Measurements from ENCODE around the gene BACH1. TPM values are rescaled to one million over a fixed set of nuclear protein-coding genes. Genes with fewer than 3 reads are reported as not detected.

The BACH1 gene
- total and polyA plus RNA-seq, 2 of the 8 experiments (the other 6 are each of a cell fraction or from before 2014, with no cell fraction given) = 6.9 to 50.7 TPM

DNA sequence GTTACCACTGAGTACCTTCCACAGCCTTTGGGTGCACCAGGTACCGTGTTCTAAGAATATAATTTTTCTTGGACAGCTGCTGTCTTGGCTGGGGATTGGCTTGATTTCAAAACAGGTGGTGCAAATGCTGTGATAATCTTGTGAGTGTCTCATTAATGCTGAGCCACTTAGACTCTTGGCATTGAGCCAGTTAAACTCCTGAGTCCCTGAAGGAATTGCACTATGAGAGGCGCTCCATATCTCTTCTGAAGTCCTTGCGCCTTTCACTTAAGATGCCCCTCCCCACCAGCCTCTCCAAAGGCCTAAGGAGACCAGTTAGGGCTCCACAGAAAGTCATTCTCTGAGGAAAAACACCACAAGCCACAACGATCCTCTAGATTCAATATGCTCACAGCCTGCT, 51.0 kb downstream of the BACH1 start:
- Histone ChIP-seq H3K23me2 (ENCODE audit: low read depth, low read length) (no peaks in the 10 kb centered on the region), H4K91ac (replicated peaks; ENCODE audit: insufficient read length, low read length) (no peak overlapping the region), H3K4me2 (ENCODE audit: insufficient read depth in 1 of 2, low read depth in 2 of 2, low read length in 2 of 2) (no peak overlapping the region), H3K79me2 (ENCODE audit: control insufficient read depth in 1 of 2, insufficient read depth in 2 of 2, low read length in 2 of 2) (no peaks in the 10 kb centered on the region), H2AK5ac (ENCODE audit: low read depth, low read length) (no peak overlapping the region), H2BK15ac (ENCODE audit: low read length) (no peak overlapping the region), H3K18ac (ENCODE audit: extremely low read depth, low read length) (no peak overlapping the region), H3K79me1 (ENCODE audit: low read depth, low read length) (no peaks in the 10 kb centered on the region; the same call in 1 of the 2 replicates), H3K36me3 (ENCODE audit: control insufficient read depth in 2 of 4, insufficient read depth in 4 of 4, low read length in 3 of 4) (peaks cover 0 to 14% (median 3%) of the 10 kb centered on the region in 4 experiments; a peak in 2 of 8 replicates), H2BK12ac (ENCODE audit: low read depth, low read length) (no peak overlapping the region), H4K8ac (ENCODE audit: extremely low read depth, insufficient read depth, low read length) (no peak overlapping the region), H3K14ac (ENCODE audit: insufficient read length) (no peak overlapping the region), H3K23ac (ENCODE audit: insufficient read length) (no peak overlapping the region), H3K56ac (replicated peaks; ENCODE audit: insufficient read length, low read depth, low read length) (no peak overlapping the region), H2BK20ac (ENCODE audit: low read length) (no peak overlapping the region), H4K20me1 (replicated peaks in 1 of 2; ENCODE audit: control insufficient read depth in 1 of 2, insufficient read depth in 2 of 2, low read length in 2 of 2) (no peaks in the 10 kb centered on the region), H3K27me3 (replicated peaks in 1 of 4; ENCODE audit: control insufficient read depth in 3 of 4, extremely low read depth in 1 of 4, insufficient read depth in 3 of 4, low read length in 3 of 4) (no peaks in the 10 kb centered on the region), H3K4me1 (replicated peaks in 1 of 4; ENCODE audit: control insufficient read depth in 3 of 4, insufficient read depth in 4 of 4, low read length in 3 of 4) (no peaks in the 10 kb centered on the region), H4K5ac (ENCODE audit: insufficient read length, low read depth, low read length) (no peak overlapping the region), H2BK120ac (replicated peaks; ENCODE audit: low read depth, low read length) (no peak overlapping the region), H3K27ac (ENCODE audit: low read depth, low read length) (no peak overlapping the region), H3K9ac (replicated peaks in 1 of 4; ENCODE audit: extremely low read depth in 1 of 4, low read depth in 3 of 4, low read length in 3 of 4) (no peak overlapping the region), H3K9me3 (ENCODE audit: insufficient read depth in 2 of 2, low read depth in 1 of 2, low read length in 1 of 2) (peaks cover 0 to 4% of the 10 kb centered on the region in 2 experiments; a peak in 2 of 4 replicates), H2AFZ (ENCODE audit: low read length) (no peak overlapping the region), H3K4ac (replicated peaks; ENCODE audit: insufficient read length, low read depth, low read length) (no peak overlapping the region), H2BK5ac (ENCODE audit: low read depth, low read length) (no peak overlapping the region), H3K4me3 (ENCODE audit: extremely low read depth in 1 of 4, insufficient read depth in 2 of 4, low read depth in 3 of 4, low read length in 4 of 4) (no peak overlapping the region)
- ChIA-PET CTCF (ENCODE audit: partially characterized antibody) (interaction anchor here (0.6 to 5.1 kb wide), 11 partner anchors 12 to 263 kb away, joined by 3 to 20 read pairs (median 6); no protein-coding TSS in a partner anchor), POLR2A (ENCODE audit: partially characterized antibody) (interaction anchor here (1.6 kb wide), 1 partner anchor 47 kb away, joined by 3 read pairs; no protein-coding TSS in a partner anchor)
- DNase-seq (ENCODE audit: low read depth in 1 of 2, low spot score in 2 of 2) (no peak), FAIRE-seq (no peak)
- 91% methylated on average over 4 of the region's 4 CpGs; no CpG with 5 or more reads in 1 of the 2 experiments for WGBS, 2 experiments (ENCODE audit: extremely low coverage in 1 of 2, insufficient coverage in 1 of 2, insufficient read length in 1 of 2, insufficient replicate concordance in 2 of 2, low coverage in 1 of 2, low lambda C conversion rate in 2 of 2, missing lambda C conversion rate in 1 of 2)
- TF ChIP-seq NANOG (IDR thresholded peaks at IDR 0.05; ENCODE audit: insufficient read depth, low read depth, low read length, poor library complexity, severe bottlenecking) = no peak
- no peak for TF ChIP-seq KDM1A (IDR thresholded peaks at IDR 0.05; ENCODE audit: borderline replicate concordance, low read length)

All from H1 (cell line).